ENCODE measurements around the gene THAP10. TPM values are rescaled to one million over a fixed set of nuclear protein-coding genes. Genes with fewer than 3 reads are reported as not detected.
"Not testable (repeated sequence)": the region's sequence is repeated elsewhere in the genome, so short reads cannot be mapped to it uniquely, and the experiment has no call there.

THAP10 gene
- polyA plus RNA-seq, 1 donor from 2014 or later = 0.68 TPM

GRCh38 chr15:70867911-70868467, 24.2 kb downstream of the THAP10 start:
- no peaks in the 10 kb centered on the region for H3K27me3 Mint-ChIP-seq
- H3K27ac Mint-ChIP-seq = no peak overlapping the region
- peaks cover 0 to 3% (median 0%) of the 10 kb centered on the region in 3 donors for H3K9me3 Mint-ChIP-seq
- H3K4me1 Mint-ChIP-seq = no peaks in the 10 kb centered on the region
- H3K4me3 Mint-ChIP-seq = no peak overlapping the region
- no peaks in the 10 kb centered on the region for H3K36me3 Mint-ChIP-seq

- Mint-ChIP-seq H3K4me3 (no peak overlapping the region), H3K9me3 (peaks cover 0 to 3% (median 0%) of the 10 kb centered on the region in 3 donors), H3K27ac (no peak overlapping the region), H3K4me1 (no peaks in the 10 kb centered on the region), H3K27me3 (no peaks in the 10 kb centered on the region), H3K36me3 (no peaks in the 10 kb centered on the region)
These were observed 25.1 kb downstream of the THAP10 start for GRCh38 chr15:70866982-70867641.

GRCh38 chr15:70863450-70864218, 28.6 kb downstream of the THAP10 start:
- Mint-ChIP-seq H3K36me3 (no peaks in the 10 kb centered on the region), H3K4me1 (no peaks in the 10 kb centered on the region), H3K27me3 (peaks cover 9% of the 10 kb centered on the region), H3K4me3 (no peak overlapping the region), H3K27ac (no peak overlapping the region), H3K9me3 (peaks cover 0 to 3% (median 0%) of the 10 kb centered on the region in 3 donors)

- H3K4me1 Mint-ChIP-seq = no peaks in the 10 kb centered on the region
- no peak overlapping the region for H3K27ac Mint-ChIP-seq
- peaks cover 25% of the 10 kb centered on the region for H3K27me3 Mint-ChIP-seq
- no peak overlapping the region for H3K4me3 Mint-ChIP-seq
- no peaks in the 10 kb centered on the region for H3K9me3 Mint-ChIP-seq
- no peaks in the 10 kb centered on the region for H3K36me3 Mint-ChIP-seq
These were observed 32.2 kb downstream of the THAP10 start for GRCh38 chr15:70859998-70860397.

GRCh38 chr15:70859322-70859908, 32.8 kb downstream of the THAP10 start:
- Mint-ChIP-seq H3K36me3 (no peaks in the 10 kb centered on the region), H3K27ac (no peak overlapping the region), H3K9me3 (no peaks in the 10 kb centered on the region), H3K27me3 (peaks cover 31% of the 10 kb centered on the region), H3K4me1 (peaks cover 0 to 4% (median 2%) of the 10 kb centered on the region in 3 donors), H3K4me3 (no peak overlapping the region)

- not testable (repeated sequence) for H3K9me3 Mint-ChIP-seq, H3K4me3 Mint-ChIP-seq, H3K4me1 Mint-ChIP-seq, H3K27ac Mint-ChIP-seq, H3K36me3 Mint-ChIP-seq
- peaks cover 33% of the 10 kb centered on the region for H3K27me3 Mint-ChIP-seq
These were observed 33.5 kb downstream of the THAP10 start for GRCh38 chr15:70858614-70859321.

- Mint-ChIP-seq H3K27me3 (peaks cover 39% of the 10 kb centered on the region), H3K27ac (no peak overlapping the region), H3K4me3 (no peak overlapping the region), H3K4me1 (peaks cover 0 to 5% (median 5%) of the 10 kb centered on the region in 3 donors), H3K36me3 (no peaks in the 10 kb centered on the region), H3K9me3 (no peaks in the 10 kb centered on the region)
These were observed 34.5 kb downstream of the THAP10 start for GRCh38 chr15:70857562-70858285.

- Mint-ChIP-seq H3K36me3 (no peaks in the 10 kb centered on the region), H3K27ac (no peak overlapping the region), H3K27me3 (peaks cover 45% of the 10 kb centered on the region), H3K4me3 (no peak overlapping the region), H3K4me1 (peaks cover 0 to 5% (median 5%) of the 10 kb centered on the region in 3 donors), H3K9me3 (no peaks in the 10 kb centered on the region)
These were observed 35.2 kb downstream of the THAP10 start for GRCh38 chr15:70856884-70857561.

- Mint-ChIP-seq H3K27me3 (peaks cover 51% of the 10 kb centered on the region), H3K27ac (no peak overlapping the region), H3K4me3 (no peak overlapping the region), H3K9me3 (no peaks in the 10 kb centered on the region), H3K36me3 (no peaks in the 10 kb centered on the region), H3K4me1 (peaks cover 0 to 5% (median 5%) of the 10 kb centered on the region in 3 donors)
These were observed 35.9 kb downstream of the THAP10 start for GRCh38 chr15:70856177-70856883.

GRCh38 chr15:70855764-70856163, 36.5 kb downstream of the THAP10 start:
- peaks cover 54% of the 10 kb centered on the region for H3K27me3 Mint-ChIP-seq
- H3K9me3 Mint-ChIP-seq = no peaks in the 10 kb centered on the region
- H3K4me1 Mint-ChIP-seq = peaks cover 0 to 5% (median 5%) of the 10 kb centered on the region in 3 donors
- no peak overlapping the region for H3K4me3 Mint-ChIP-seq
- no peaks in the 10 kb centered on the region for H3K36me3 Mint-ChIP-seq
- H3K27ac Mint-ChIP-seq = no peak overlapping the region

- H3K4me1 Mint-ChIP-seq = peaks cover 0 to 5% (median 5%) of the 10 kb centered on the region in 3 donors
- no peaks in the 10 kb centered on the region for H3K9me3 Mint-ChIP-seq
- no peaks in the 10 kb centered on the region for H3K36me3 Mint-ChIP-seq
- no peak overlapping the region for H3K27ac Mint-ChIP-seq
- H3K27me3 Mint-ChIP-seq = peaks cover 62% of the 10 kb centered on the region
- peak overlapping the region in 3 of 4 donors; percentile 71 to 85 (median 80) for H3K4me3 Mint-ChIP-seq
These were observed 37.6 kb downstream of the THAP10 start for GRCh38 chr15:70854666-70854976.

- H3K4me3 Mint-ChIP-seq = peak within 1 kb of the TSS in 3 of 4 donors; percentile 71 to 85 (median 82)
- H3K4me1 Mint-ChIP-seq = peaks cover 0 to 5% (median 5%) of the 10 kb centered on the region in 3 donors
- H3K9me3 Mint-ChIP-seq = no peaks in the 10 kb centered on the region
- H3K27me3 Mint-ChIP-seq = peaks cover 58% of the 10 kb centered on the region
- H3K36me3 Mint-ChIP-seq = no peaks in the 10 kb centered on the region
- no peak within 1 kb of the TSS for H3K27ac Mint-ChIP-seq
These were observed 38.1 kb downstream of the THAP10 start, which contains the start of gene LARP6 for GRCh38 chr15:70853973-70854665. TSS of gene LARP6 (minus strand) at chr15:70854157. CDS start at chr15:70854088, 69 bp downstream.

All from IgD-negative memory B cell (primary cell).